Heart left ventricle (tissue), 13 donors: ENCODE results near the gene ABHD14A.
A peak's percentile ranks its signal among the peaks of the same experiment; 100 is the strongest.

ENCODE experiments used
- CTCF ChIP-seq, 12 donors: fragments of 200-600 bp; sonication (generic) in 4 of 12; IDR thresholded peaks; one replicate each; pipeline versions ENCODE4 v1.5.0 to v1.8.0; 2018 to 2022; ENCODE audit warnings: antibody characterized with exemption in 12 of 12, mild to moderate bottlenecking in 5 of 12
- POLR2A ChIP-seq, 2 donors: fragments of 450-650 bp; IDR thresholded peaks; one replicate each; pipeline ENCODE4 v1.6.1; 2017; ENCODE audit warnings: antibody characterized with exemption in 2 of 2, mild to moderate bottlenecking in 2 of 2, moderate library complexity in 2 of 2
- donor health status: ischemic (EF 13 %, LVEDD 7.1; RV severe dilation, severe dysfunction).
- donor health status: DM: no; HTN: yes; CAD: no.
- donor health status: DM: no; HTN: no; CAD: no.
- donor health status: ischemic (EF 25% LVEDD 6.9; RV normal size, moderate dysfunction).
- donor health status: ischemic (EF 25% LVEDD 5.7; RV mildly dilated, moderate dysfunction).
- donor health status: ischemic (EF 35%, LVEDD 5.7; RV mildly dilated, moderate dysfunction).
- donor health status: nonischemic (EF 11% LVEDD 7.7; RV severe dilation, severe dysfunction).
- donor health status: DM: yes; HTN: yes; CAD: no.
- donor health status: PGD.
- donor health status: ischemic (EF 29% LVEDD 5.4; RV normal size, mild dysfunction).
- donor health status: nonischemic (EF 23%, LVEDD 6.1; RV moderate dilation, normal function).

- TF ChIP-seq CTCF (IDR thresholded peaks at IDR 0.05), result no peak
- peak in 1 of 2 donors; percentile 64 for TF ChIP-seq POLR2A (IDR thresholded peaks at IDR 0.05)
Measured at GRCh38 chr3:52019352-52020080, 44.7 kb downstream of the ABHD14A start.
